HepG2 (cell line): Measurements from ENCODE around the gene RHBDD1. TPM values are rescaled to one million over a fixed set of nuclear protein-coding genes. Genes with fewer than 3 reads are reported as not detected.

Experiments
- ATAC-seq: fragments of 200-7000 bp; cut with Tn5 transposase; 3 replicates; pipeline ENCODE4 v1.9.1; 2020; ENCODE audit warnings: mild to moderate bottlenecking, moderate library complexity
- BruUV-seq: library from RNA; stranded (reverse); fragments of 400-500 nt; replicated peaks from 2 replicates; lab custom pipeline; 2021; lab: Mats Ljungman, UMichigan
- CTCF ChIA-PET: fragments of 300-600 bp; formaldehyde crosslinking; extraction: SDS; loops from one replicate; lab custom pipeline; 2021; ENCODE audit warnings: low total read pairs, inconsistent platforms, low intra/inter-chr PET ratio; lab: Yijun Ruan, JAX
- POLR2A ChIA-PET: fragments of 350-600 bp; sonication (Branson Sonifier 250); formaldehyde crosslinking; loops from one replicate; lab custom pipeline; 2020; ENCODE audit warnings: antibody characterized with exemption, inconsistent platforms; lab: Yijun Ruan, JAX
- DNase-seq: peaks from one replicate; pipeline ENCODE4 v3.0.0-alpha.2; 2015; ENCODE audit warnings: low spot score
- FAIRE-seq: peaks from 3 replicates; lab custom pipeline; 2011; peaks lifted over from hg19 to GRCh38; lab: Jason Lieb, UNC
- H2AFZ ChIP-seq: one replicate; pipeline ENCODE4 v1.6.1; 2011; ENCODE audit warnings: low read length, inconsistent platforms
- H3K27ac ChIP-seq: fragments of 300-600 bp; 3 replicates; pipeline ENCODE4 v1.8.0; 2011; ENCODE audit warnings: mixed run types, mild to moderate bottlenecking, mixed read lengths, low read length, inconsistent platforms; ENCODE audit not compliant: insufficient read depth; ENCODE audit errors: extremely low read length
- H3K27me3 ChIP-seq, 2 experiments: fragments of 200-600 bp in 1 of 2; 2 replicates in 1 of 2; 3 replicates in 1 of 2; pipeline versions ENCODE4 v1.6.0 to v1.8.0; 2011; ENCODE audit warnings: low read length in 2 of 2, mild to moderate bottlenecking in 2 of 2, moderate library complexity in 2 of 2, inconsistent platforms in 1 of 2; ENCODE audit not compliant: insufficient read depth in 2 of 2, control insufficient read depth in 1 of 2
- H3K36me3 ChIP-seq, 2 experiments: fragments of 200-600 bp in 1 of 2; replicated peaks in 1 of 2; 2 replicates in 1 of 2; 3 replicates in 1 of 2; pipeline versions ENCODE4 v1.5.1 to v1.8.0; 2011; ENCODE audit warnings: low read length in 2 of 2, inconsistent platforms in 1 of 2; ENCODE audit not compliant: insufficient read depth in 2 of 2, control insufficient read depth in 1 of 2
- H3K4me1 ChIP-seq: 2 replicates; pipeline ENCODE4 v1.5.1; 2012; ENCODE audit warnings: low read length, inconsistent platforms; ENCODE audit not compliant: insufficient read depth
- H3K4me2 ChIP-seq: 2 replicates; pipeline ENCODE4 v1.6.0; 2011; ENCODE audit warnings: low read depth, low read length, inconsistent platforms
- H3K4me3 ChIP-seq, 3 experiments: fragments of 200-600 bp in 1 of 3; sonication (generic), shearing (Covaris generic) in 1 of 3; replicated peaks in 1 of 3; 2 replicates each; pipeline ENCODE4 v1.5.1; 2011 to 2016; ENCODE audit warnings: low read length in 3 of 3, inconsistent platforms in 2 of 3, low read depth in 2 of 3, mild to moderate bottlenecking in 2 of 3, control low read depth in 1 of 3, mixed read lengths in 1 of 3; ENCODE audit not compliant: insufficient read depth in 1 of 3
- H3K79me2 ChIP-seq: one replicate; pipeline ENCODE4 v1.6.1; 2011; ENCODE audit warnings: low read length, inconsistent platforms; ENCODE audit not compliant: insufficient read depth
- H3K9ac ChIP-seq: 2 replicates; pipeline ENCODE4 v1.6.0; 2011; ENCODE audit warnings: mild to moderate bottlenecking, low read depth, low read length, inconsistent platforms; ENCODE audit not compliant: insufficient read depth
- H3K9me3 ChIP-seq: 2 replicates; pipeline ENCODE4 v1.5.1; 2012; ENCODE audit warnings: mild to moderate bottlenecking, low read length
- H4K20me1 ChIP-seq: 2 replicates; pipeline ENCODE4 v1.6.0; 2011; ENCODE audit warnings: inconsistent platforms, mild to moderate bottlenecking, low read length, moderate library complexity; ENCODE audit not compliant: insufficient read depth
- ATF6 ChIP-seq: sonication (generic); formaldehyde crosslinking; conservative IDR thresholded peaks from 2 replicates; pipeline ENCODE4 v1.4.0; 2020; ENCODE audit warnings: missing genetic modification reagents
- CENPT ChIP-seq: sonication (generic); formaldehyde crosslinking; IDR thresholded peaks from 2 replicates; pipeline ENCODE4 v1.8.0; 2022; ENCODE audit warnings: low read depth, mild to moderate bottlenecking, moderate library complexity, missing genetic modification reagents
- CSRNP1 ChIP-seq: sonication (generic); formaldehyde crosslinking; IDR thresholded peaks from 2 replicates; pipeline ENCODE4 v1.8.1; 2023; ENCODE audit warnings: mild to moderate bottlenecking, missing genetic modification reagents
- FOXO1 ChIP-seq: sonication (generic); formaldehyde crosslinking; IDR thresholded peaks from 2 replicates; pipeline ENCODE4 v1.4.0; 2020; ENCODE audit warnings: missing genetic modification reagents
- MXI1 ChIP-seq: IDR thresholded peaks from 3 replicates; pipeline ENCODE4 v1.6.1; 2012; ENCODE audit warnings: low read depth, low read length, inconsistent platforms, borderline replicate concordance
- MYC ChIP-seq: sonication (generic); formaldehyde crosslinking; IDR thresholded peaks from 2 replicates; pipeline ENCODE4 v1.9.0; 2021; ENCODE audit warnings: missing genetic modification reagents, borderline replicate concordance
- POLR2A ChIP-seq, 2 experiments: IDR thresholded peaks; 2 replicates each; pipeline ENCODE4 v1.6.1; 2011; ENCODE audit warnings: low read depth in 2 of 2, low read length in 2 of 2, mild to moderate bottlenecking in 1 of 2, moderate library complexity in 1 of 2; ENCODE audit not compliant: insufficient read depth in 1 of 2
- SIX4 ChIP-seq: sonication (generic); formaldehyde crosslinking; IDR thresholded peaks from 2 replicates; pipeline ENCODE4 v1.4.0; 2020; ENCODE audit warnings: missing genetic modification reagents
- SOX6 ChIP-seq, 2 experiments: fragments of 450-650 bp in 1 of 2; sonication (generic) in 1 of 2; formaldehyde crosslinking in 1 of 2; IDR thresholded peaks; 2 replicates each; pipeline versions ENCODE4 v1.4.0 to v1.6.1; 2017 to 2020; ENCODE audit warnings: antibody characterized with exemption in 1 of 2, mild to moderate bottlenecking in 1 of 2, missing genetic modification reagents in 1 of 2
- UBTF ChIP-seq: sonication (generic); formaldehyde crosslinking; IDR thresholded peaks from 2 replicates; pipeline ENCODE4 v1.4.0; 2020; ENCODE audit warnings: mild to moderate bottlenecking, missing genetic modification reagents
- ZBTB38 ChIP-seq: sonication (generic); formaldehyde crosslinking; IDR thresholded peaks from 2 replicates; pipeline ENCODE4 v1.5.1; 2020; ENCODE audit warnings: mild to moderate bottlenecking, missing genetic modification reagents
- ZNF276 ChIP-seq: sonication (generic); formaldehyde crosslinking; IDR thresholded peaks from 2 replicates; pipeline ENCODE4 v1.4.0; 2020; ENCODE audit warnings: mild to moderate bottlenecking, low read depth, missing genetic modification reagents
- WGBS: methylation state at CpG from one replicate; pipeline ENCODE4 v1.1.6; 2017; ENCODE audit warnings: low lambda C conversion rate; 5-methylcytosine and 5-hydroxymethylcytosine counted together
- in situ Hi-C: cut with HindIII; loops from 2 replicates; pipeline ENCODE4 v1.10.0; 2017; ENCODE audit warnings: low pct_unique_long_range_greater_than_20kb; ENCODE audit not compliant: extremely low pct_ligation_motif_present
- intact Hi-C: fragments of 100-400 bp; cut with micrococcal nuclease; formaldehyde crosslinking; loops from one replicate; pipeline ENCODE4 v1.10.0; 2022; ENCODE audit not compliant: unreplicated experiment
- polyA plus RNA-seq, 8 experiments: library from polyadenylated mRNA; depleted of rRNA in 3 of 8; stranded (reverse) in 7 of 8; unstranded in 1 of 8; fragments of >200 nt; fragmentation: Illumina TruSeq in 4 of 8; extraction: Trizol in 4 of 8; gene quantifications; 2 replicates each; pipeline versions ENCODE4 v1.2.1 to v1.2.3, GENCODE V29; 2011 to 2016; ENCODE audit warnings: low read depth in 4 of 8, missing spikeins in 1 of 8, mixed read lengths in 1 of 8; ENCODE audit not compliant: insufficient read depth in 1 of 8
- total RNA-seq, 5 experiments: library from RNA; depleted of rRNA; stranded (reverse); fragments of >200 nt; fragmentation: Illumina TruSeq; extraction: Trizol; gene quantifications; 2 replicates each; pipeline ENCODE4 v1.2.3, GENCODE V29; 2016; ENCODE audit warnings: low read depth in 1 of 5

Gene RHBDD1
- total and polyA plus RNA-seq, 2 of the 13 experiments (the other 11 are each of a cell fraction or from before 2014, with no cell fraction given), result 8.2 to 9.5 TPM

GRCh38 chr2:226794751-226795171, 41.1 kb upstream of the RHBDD1 start (continued):
- peak in 1 of 2 experiments; percentile 12; a peak in 1 of 4 replicates for TF ChIP-seq POLR2A (IDR thresholded peaks at IDR 0.05; ENCODE audit: insufficient read depth in 1 of 2, low read depth in 2 of 2, low read length in 2 of 2)

GRCh38 chr2:226795281-226796011, 40.4 kb upstream of the RHBDD1 start:
- no peaks in the 10 kb centered on the region for H4K20me1 ChIP-seq
- peaks cover 71% of the 10 kb centered on the region for H3K79me2 ChIP-seq
- ChIA-PET POLR2A (interaction anchor here (0.6 to 2.0 kb wide), 6 partner anchors 11 to 1023 kb away, joined by 3 to 10 read pairs (median 4); no protein-coding TSS in a partner anchor), CTCF (no interaction called here)
- intact Hi-C loops, result no loop called here
- peak overlapping the region; percentile 77 for H3K4me2 ChIP-seq
- peaks cover 0 to 6% of the 10 kb centered on the region in 2 experiments; a peak in 2 of 5 replicates for H3K36me3 ChIP-seq
- H3K4me1 ChIP-seq, result peaks cover 78% of the 10 kb centered on the region
- WGBS, result 89% methylated on average over 24 of the region's 26 CpGs
- in situ Hi-C loops, result loop anchor here (10.0 kb wide), 3 partner anchors 61 to 581 kb away; no protein-coding TSS in a partner anchor
- H3K27ac ChIP-seq, result peak overlapping the region; percentile 20
- no peak overlapping the region for H2AFZ ChIP-seq
- ATAC-seq, result 0 out of 3 replicates have a peak, but pooled peaks have one; percentile 0
- no peaks in the 10 kb centered on the region for H3K27me3 ChIP-seq
- no peaks in the 10 kb centered on the region for H3K9me3 ChIP-seq
- H3K4me3 ChIP-seq, result peak overlapping the region; percentile 13 to 56 (median 27); a peak in 3 of 6 replicates
- FAIRE-seq, result no peak
- BruUV-seq, result no TSS peak
- no peak for DNase-seq
- peak overlapping the region; percentile 19; the same call in 1 of the 2 replicates for H3K9ac ChIP-seq
- no peak for TF ChIP-seq MXI1
- no peak for TF ChIP-seq CENPT (CRISPR knock-in tag)
- TF ChIP-seq ZBTB38 (CRISPR knock-in tag), result peak; percentile 55; the same call in 1 of the 2 replicates
- no peak for TF ChIP-seq SIX4 (CRISPR knock-in tag)
- TF ChIP-seq MYC (CRISPR knock-in tag), result peak; percentile 35; the same call in 1 of the 2 replicates
- no peak for TF ChIP-seq ATF6 (CRISPR knock-in tag)
- 0 out of 2 replicates have a peak, but pooled peaks have one; percentile 15 for TF ChIP-seq FOXO1 (CRISPR knock-in tag)
- no peak; the same call in 1 of the 2 replicates for TF ChIP-seq CSRNP1
- peak; percentile 24; the same call in 1 of the 2 replicates for TF ChIP-seq UBTF
- no peak for TF ChIP-seq SOX6 (IDR thresholded peaks at IDR 0.05)
- peak; percentile 29; the same call in 1 of the 2 replicates for TF ChIP-seq SOX6 (CRISPR knock-in tag; IDR thresholded peaks at IDR 0.05)
- TF ChIP-seq ZNF276 (CRISPR knock-in tag), result no peak
